Right renal cortex interstitium (tissue), 3 donors: ENCODE results near the gene IP6K1. TPM values are rescaled to one million over a fixed set of nuclear protein-coding genes. Genes with fewer than 3 reads are reported as not detected.
A peak's percentile ranks its signal among the peaks of the same experiment; 100 is the strongest.
"Not testable (repeated sequence)": the region's sequence is repeated elsewhere in the genome, so short reads cannot be mapped to it uniquely, and the experiment has no call there.

Experiments used
- DNase-seq, 3 donors: peaks; one replicate each; pipeline ENCODE4 v3.0.0-alpha.2; 2013; ENCODE audit warnings: low read depth in 3 of 3, low spot score in 2 of 3
- polyA plus RNA-seq, 3 donors: library from polyadenylated mRNA; unstranded; fragments of 120-200 nt; gene quantifications; one replicate each; pipeline ENCODE4 v1.2.1, GENCODE V29; 2013; ENCODE audit not compliant: insufficient read length in 3 of 3

IP6K1 gene
- polyA plus RNA-seq, 3 donors, result 52.5 to 60.9 (median 55.7) TPM

- not testable (repeated sequence) for DNase-seq
Observed at GRCh38 chr3:49694409-49695070, 91.8 kb downstream of the IP6K1 start.

GRCh38 chr3:49691481-49691880 lies 94.9 kb downstream of the IP6K1 start:
- DNase-seq, result not testable (repeated sequence)

GRCh38 chr3:49690856-49691255 lies 95.5 kb downstream of the IP6K1 start:
- DNase-seq, result not testable (repeated sequence)

GRCh38 chr3:49689908-49690624 lies 96.3 kb downstream of the IP6K1 start:
- DNase-seq, result not testable (repeated sequence)

- peak; percentile 80 to 89 (median 87) for DNase-seq
Observed at GRCh38 chr3:49689046-49689907, 97.1 kb downstream of the IP6K1 start, which contains the start of the genes MST1 and RNF123. MST1 (minus strand) TSS chr3:49689474; CDS start chr3:49688691, 783 bp downstream. RNF123 (plus strand) TSS chr3:49689557; CDS start chr3:49691166, 1,609 bp downstream.

GRCh38 chr3:49688338-49689045 lies 97.8 kb downstream of the IP6K1 start:
- DNase-seq, result not testable (repeated sequence)

- not testable (repeated sequence) for DNase-seq
Observed at GRCh38 chr3:49687424-49687795, 98.9 kb downstream of the IP6K1 start.

- DNase-seq, result peak in 1 of 3 donors; percentile 56
Observed at GRCh38 chr3:49686769-49687423, 99.4 kb downstream of the IP6K1 start.

- DNase-seq, result peak in 1 of 3 donors; percentile 45
Observed at GRCh38 chr3:49686346-49686745, 100.0 kb downstream of the IP6K1 start.

- not testable (repeated sequence) for DNase-seq
Observed at GRCh38 chr3:49685846-49686245, 100.5 kb downstream of the IP6K1 start.

GRCh38 chr3:49685103-49685502 lies 101.2 kb downstream of the IP6K1 start:
- not testable (repeated sequence) for DNase-seq

- not testable (repeated sequence) for DNase-seq
Observed at GRCh38 chr3:49684453-49684852, 101.9 kb downstream of the IP6K1 start.

GRCh38 chr3:49683162-49683561 lies 103.2 kb downstream of the IP6K1 start:
- no peak for DNase-seq

GRCh38 chr3:49681543-49681942 lies 104.8 kb downstream of the IP6K1 start:
- DNase-seq, result no peak

GRCh38 chr3:49681232-49681522 lies 105.2 kb downstream of the IP6K1 start:
- no peak for DNase-seq

GRCh38 chr3:49680493-49681231 lies 105.7 kb downstream of the IP6K1 start:
- no peak for DNase-seq

GRCh38 chr3:49675912-49676311 lies 110.4 kb downstream of the IP6K1 start:
- no peak for DNase-seq

- DNase-seq, result no peak
Observed at GRCh38 chr3:49674497-49674983, 111.8 kb downstream of the IP6K1 start.
